Breast epithelium (tissue), 3 donors: ENCODE measurements around the gene ABCC12.

Experiments used
- CTCF ChIP-seq, 3 donors: fragments of 450-650 bp; IDR thresholded peaks; one replicate each; pipeline ENCODE4 v1.5.1; 2016 to 2017; ENCODE audit warnings: antibody characterized with exemption in 3 of 3, mild to moderate bottlenecking in 3 of 3, moderate library complexity in 3 of 3
- POLR2A ChIP-seq: fragments of 450-650 bp; IDR thresholded peaks from one replicate; pipeline ENCODE4 v1.6.1; 2016; ENCODE audit warnings: antibody characterized with exemption, mild to moderate bottlenecking, moderate library complexity
- POLR2AphosphoS5 ChIP-seq, 3 donors: sonication (generic); formaldehyde crosslinking; IDR thresholded peaks; one replicate each; pipeline ENCODE4 v1.6.1; 2017; ENCODE audit warnings: antibody characterized with exemption in 3 of 3

DNA sequence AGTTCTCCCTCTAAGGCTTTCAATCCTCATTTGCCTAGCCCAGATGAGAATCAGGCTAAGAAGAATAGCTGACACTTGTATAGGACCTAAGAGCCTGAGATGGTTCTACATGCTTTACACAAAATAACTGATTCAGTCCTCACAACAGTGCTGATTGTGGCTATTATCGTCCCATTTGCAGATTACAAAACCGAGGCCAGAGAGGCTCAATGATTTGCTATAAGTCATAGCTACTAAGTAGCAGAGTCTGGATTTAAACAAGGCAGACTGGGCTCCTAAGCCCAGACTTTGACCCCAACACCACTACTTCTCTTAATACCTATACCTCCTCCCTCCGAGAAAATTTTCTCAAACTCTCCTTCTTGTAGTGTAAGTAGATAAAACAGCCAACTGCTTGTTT, 23.1 kb downstream of the ABCC12 start:
- TF ChIP-seq POLR2AphosphoS5 (IDR thresholded peaks at IDR 0.05) (no peak), CTCF (IDR thresholded peaks at IDR 0.05) (no peak), POLR2A (no peak)
